ENCODE measurements around the gene TRIM33. TPM values are rescaled to one million over a fixed set of nuclear protein-coding genes. Genes with fewer than 3 reads are reported as not detected.

The TRIM33 gene
- total RNA-seq, 1 donor from 2014 or later, result 15.3 TPM

DNA sequence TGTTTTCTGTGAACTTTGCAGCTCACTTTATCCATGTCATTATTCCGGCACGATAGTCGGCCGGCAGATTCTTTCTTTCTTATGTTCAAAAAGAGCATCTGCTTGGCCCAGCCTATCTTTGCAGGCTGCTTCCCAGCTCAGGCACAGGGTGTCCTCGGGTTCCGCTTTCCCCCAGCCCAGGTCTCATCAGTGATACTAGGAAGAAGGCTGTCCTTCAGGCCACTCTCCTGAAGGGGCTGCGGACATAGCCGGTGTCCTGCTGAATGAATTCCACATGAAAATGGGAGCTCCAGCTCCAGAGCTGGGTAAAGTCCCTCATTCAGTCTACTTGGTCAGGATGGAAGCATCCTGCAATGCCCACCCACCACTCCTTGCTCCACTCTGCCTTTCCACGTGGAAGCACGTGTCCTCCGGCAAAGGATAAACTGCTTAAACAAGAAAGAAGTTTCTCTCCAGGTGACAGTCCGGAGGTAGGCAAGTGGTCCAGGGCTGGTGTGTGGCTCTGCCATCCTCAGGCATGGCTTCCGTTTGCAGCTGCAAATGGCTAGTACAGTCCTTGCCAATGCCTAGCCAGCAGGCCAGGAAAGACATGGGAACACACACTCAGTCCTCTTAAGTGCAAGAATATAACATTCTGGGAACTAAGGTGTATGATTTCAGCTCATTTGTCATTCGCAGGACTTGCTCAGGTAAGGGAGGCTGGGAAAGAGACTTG lies 161.0 kb downstream of the TRIM33 start:
- TF ChIP-seq, protein P1, sequence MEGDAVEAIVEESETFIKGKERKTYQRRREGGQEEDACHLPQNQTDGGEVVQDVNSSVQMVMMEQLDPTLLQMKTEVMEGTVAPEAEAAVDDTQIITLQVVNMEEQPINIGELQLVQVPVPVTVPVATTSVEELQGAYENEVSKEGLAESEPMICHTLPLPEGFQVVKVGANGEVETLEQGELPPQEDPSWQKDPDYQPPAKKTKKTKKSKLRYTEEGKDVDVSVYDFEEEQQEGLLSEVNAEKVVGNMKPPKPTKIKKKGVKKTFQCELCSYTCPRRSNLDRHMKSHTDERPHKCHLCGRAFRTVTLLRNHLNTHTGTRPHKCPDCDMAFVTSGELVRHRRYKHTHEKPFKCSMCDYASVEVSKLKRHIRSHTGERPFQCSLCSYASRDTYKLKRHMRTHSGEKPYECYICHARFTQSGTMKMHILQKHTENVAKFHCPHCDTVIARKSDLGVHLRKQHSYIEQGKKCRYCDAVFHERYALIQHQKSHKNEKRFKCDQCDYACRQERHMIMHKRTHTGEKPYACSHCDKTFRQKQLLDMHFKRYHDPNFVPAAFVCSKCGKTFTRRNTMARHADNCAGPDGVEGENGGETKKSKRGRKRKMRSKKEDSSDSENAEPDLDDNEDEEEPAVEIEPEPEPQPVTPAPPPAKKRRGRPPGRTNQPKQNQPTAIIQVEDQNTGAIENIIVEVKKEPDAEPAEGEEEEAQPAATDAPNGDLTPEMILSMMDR (conservative IDR thresholded peaks at IDR 0.05; ENCODE audit: low read depth, low read length), result no peak
- no peak for DNase-seq (ENCODE audit: low read depth)
- no peak overlapping the region for H3K4me3 ChIP-seq (ENCODE audit: low read depth, low read length)

DNA sequence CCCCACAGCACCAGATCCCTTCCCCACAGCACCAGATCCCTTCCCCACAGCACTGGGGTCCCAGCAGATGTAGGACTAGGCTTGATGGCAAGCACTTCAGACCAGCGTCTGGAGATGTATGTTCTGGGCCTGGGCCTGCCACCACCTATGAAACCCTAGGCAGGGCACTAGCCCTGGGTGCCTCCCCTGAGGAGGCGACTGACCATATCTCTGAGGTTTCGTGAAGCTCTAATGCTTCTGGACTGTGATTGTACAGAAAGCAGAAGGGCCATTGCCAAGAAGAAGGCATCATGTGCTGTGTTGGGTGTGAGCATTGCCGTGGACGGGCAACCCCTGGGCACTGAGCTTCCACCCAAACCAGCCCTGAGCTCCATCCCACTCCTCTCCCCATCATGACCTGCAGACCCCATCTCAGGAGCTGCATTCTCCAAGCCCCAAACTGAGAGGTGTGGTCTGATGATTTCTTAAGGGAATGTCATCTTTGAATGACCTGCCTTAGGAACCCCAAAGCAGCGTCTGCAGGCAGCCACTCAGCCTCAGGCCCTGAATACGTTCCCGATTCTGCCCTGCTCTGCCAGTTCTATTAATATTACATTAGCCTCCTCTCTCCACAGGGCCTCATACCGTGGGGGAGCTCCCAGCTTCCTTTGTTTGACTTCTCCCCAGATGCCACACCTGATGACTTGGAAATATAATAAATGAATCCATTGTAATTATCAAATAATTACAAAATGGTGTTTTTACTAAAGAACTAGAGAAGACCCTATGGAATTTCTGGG lies 163.4 kb downstream of the TRIM33 start:
- TF ChIP-seq, protein P1 (conservative IDR thresholded peaks at IDR 0.05; ENCODE audit: low read depth, low read length), result no peak
- H3K4me3 ChIP-seq (ENCODE audit: low read depth, low read length), result no peak overlapping the region
- DNase-seq (ENCODE audit: low read depth), result no peak

DNA sequence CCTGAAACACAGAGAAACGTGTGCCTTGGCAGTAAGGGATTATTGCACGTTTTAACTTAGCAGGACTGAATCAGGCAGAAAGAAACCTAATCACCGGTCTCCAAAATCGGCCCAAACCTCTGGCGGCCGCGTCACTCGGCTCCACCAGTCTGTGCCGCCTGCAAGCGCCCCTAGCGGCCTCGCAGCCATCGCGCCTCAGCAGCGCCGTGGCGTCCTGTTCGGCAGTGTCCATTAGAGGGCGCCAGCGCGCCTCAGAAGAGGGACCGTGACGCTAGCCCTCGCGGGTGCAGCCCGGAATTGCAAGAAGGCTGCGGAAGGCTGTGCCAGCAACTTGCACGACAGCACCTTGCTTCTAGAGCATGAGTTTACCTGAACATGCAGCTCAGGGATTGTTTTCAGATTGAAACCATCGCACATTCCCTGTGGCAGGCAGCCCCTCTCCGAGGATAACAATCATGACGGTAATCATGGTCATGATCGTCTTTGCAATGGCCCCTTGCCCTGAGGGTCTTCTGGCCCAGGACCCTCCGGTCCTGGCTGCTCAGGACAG lies 164.4 kb downstream of the TRIM33 start:
- DNase-seq (ENCODE audit: low read depth), result peak; percentile 47
- peak overlapping the region; percentile 60 for H3K4me3 ChIP-seq (ENCODE audit: low read depth, low read length)
- TF ChIP-seq, protein P1 (conservative IDR thresholded peaks at IDR 0.05; ENCODE audit: low read depth, low read length), result peak; percentile 100

DNA sequence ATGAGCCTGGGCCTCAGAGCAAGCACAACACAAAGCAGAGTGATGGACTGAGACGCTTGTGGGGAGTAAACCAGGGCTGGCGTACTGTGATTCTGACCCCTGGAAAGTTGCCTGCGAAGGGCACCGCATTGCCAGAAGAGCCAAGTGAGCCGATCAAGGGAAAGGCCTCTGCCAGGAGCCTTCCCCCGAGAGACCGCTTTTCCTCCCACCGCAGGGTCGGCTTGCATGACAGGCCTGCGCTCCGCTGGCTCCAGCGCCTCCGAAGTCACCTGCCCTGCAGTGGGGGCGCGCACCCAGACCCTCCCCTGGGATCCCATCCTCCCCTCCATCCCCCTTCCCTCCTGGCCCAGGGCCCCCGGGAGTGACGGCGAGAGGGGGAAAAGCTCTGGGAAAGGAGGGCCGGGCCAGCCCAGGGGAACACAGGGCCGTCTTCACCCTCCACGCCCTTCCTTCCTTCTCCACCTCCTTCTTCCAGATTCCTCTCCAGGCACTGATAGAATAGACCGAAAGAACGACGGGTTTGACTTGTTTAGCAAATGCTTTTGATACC lies 165.0 kb downstream of the TRIM33 start:
- peak overlapping the region; percentile 60 for H3K4me3 ChIP-seq (ENCODE audit: low read depth, low read length)
- DNase-seq (ENCODE audit: low read depth), result no peak
- TF ChIP-seq, protein P1 (conservative IDR thresholded peaks at IDR 0.05; ENCODE audit: low read depth, low read length), result no peak

DNA sequence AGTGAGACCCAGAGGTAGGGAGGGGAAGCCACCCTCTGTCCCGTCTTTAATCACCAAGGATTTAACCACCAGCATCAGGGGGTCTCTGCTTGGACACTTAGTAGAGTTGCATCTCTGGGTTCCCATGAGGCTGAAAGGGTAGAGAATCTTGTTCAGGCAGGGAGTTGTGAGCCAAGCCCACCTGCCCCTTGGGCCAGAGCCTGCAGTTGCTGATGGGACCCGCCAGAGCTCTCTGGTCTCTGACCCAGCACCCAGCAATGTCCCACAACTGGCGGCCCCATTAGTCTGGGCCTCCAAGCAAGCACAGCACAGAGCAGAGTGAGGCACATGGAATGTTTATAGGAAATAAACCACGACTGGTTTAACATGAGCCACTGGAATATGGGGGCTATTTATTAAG lies 166.3 kb downstream of the TRIM33 start:
- no peak overlapping the region for H3K4me3 ChIP-seq (ENCODE audit: low read depth, low read length)
- DNase-seq (ENCODE audit: low read depth), result no peak
- TF ChIP-seq, protein P1 (conservative IDR thresholded peaks at IDR 0.05; ENCODE audit: low read depth, low read length), result no peak

Other genes starting within 250 kb of the TRIM33 start
- 56.7 and 60.5 TPM in 2 replicates for gene BCAS2, start 70.4 kb upstream of the TRIM33 start, total RNA-seq
- gene DENND2C, start 158.8 kb upstream of the TRIM33 start, total RNA-seq, result 0.29 and 0.81 TPM in 2 replicates
- gene AMPD1, start 184.3 kb upstream of the TRIM33 start, total RNA-seq, result not detected in 2 replicates
- 79.4 and 92.3 TPM in 2 replicates for gene NRAS, start 205.6 kb upstream of the TRIM33 start, total RNA-seq
- gene CSDE1, start 246.8 kb upstream of the TRIM33 start, total RNA-seq, result 294 and 312 TPM in 2 replicates